Stimulated activated effector memory CD8-positive, alpha-beta T cell treated with anti-CD3 and anti-CD28 coated beads, Interleukin-12 subunit alpha, Interleukin-12 subunit beta, amount 100 ng/mL, for 72 hours (primary cell): ENCODE measurements around the gene ZNF3.

Experiments used
- ATAC-seq: fragments of 150-1000 bp; cut with Tn5 transposase; 2 replicates; pipeline ENCODE4 v1.10.0; 2021
- DNase-seq, 2 donors: peaks; one replicate each; pipeline ENCODE4 v3.0.0; 2021 to 2022; ENCODE audit warnings: low spot score in 2 of 2
- H3K27ac Mint-ChIP-seq: one replicate; pipeline ENCODE4 v1.8.0; 2022; ENCODE audit warnings: mild to moderate bottlenecking, mixed read lengths
- H3K36me3 Mint-ChIP-seq: one replicate; pipeline ENCODE4 v1.8.0; 2022; ENCODE audit warnings: mild to moderate bottlenecking, mixed read lengths
- H3K4me1 Mint-ChIP-seq: one replicate; pipeline ENCODE4 v1.8.0; 2022; ENCODE audit warnings: mixed read lengths
- H3K4me3 Mint-ChIP-seq: one replicate; pipeline ENCODE4 v1.8.0; 2022; ENCODE audit warnings: mild to moderate bottlenecking, mixed read lengths
- H3K9me3 Mint-ChIP-seq: one replicate; pipeline ENCODE4 v1.8.0; 2022; ENCODE audit warnings: mixed read lengths

ZNF3 gene

DNA sequence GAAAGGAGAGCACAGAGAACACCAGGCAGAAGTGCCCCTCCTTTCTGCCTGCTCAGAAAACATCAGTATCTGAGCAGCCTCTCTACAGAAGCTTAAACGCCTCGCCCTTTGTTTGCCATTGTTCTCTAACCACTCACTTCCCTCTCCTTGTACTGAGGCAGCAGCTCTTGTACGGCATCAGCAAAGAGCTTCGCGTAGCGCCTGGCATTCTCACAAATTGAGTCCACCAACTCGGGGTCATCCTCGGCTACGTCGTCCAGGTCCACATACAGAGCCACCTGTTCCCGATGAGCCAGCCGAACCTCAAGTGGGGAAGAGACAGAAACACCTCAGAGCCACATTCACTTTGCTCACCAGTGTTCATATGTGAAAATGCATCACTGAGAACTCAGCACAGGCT lies 17.9 kb upstream of the ZNF3 start:
- H3K36me3 Mint-ChIP-seq, result peaks cover 90% of the 10 kb centered on the region
- no peak for DNase-seq
- H3K4me1 Mint-ChIP-seq, result peaks cover 56% of the 10 kb centered on the region
- H3K4me3 Mint-ChIP-seq, result peak overlapping the region; percentile 90
- no peak for ATAC-seq
- H3K27ac Mint-ChIP-seq, result peak overlapping the region; percentile 98
- no peaks in the 10 kb centered on the region for H3K9me3 Mint-ChIP-seq

DNA sequence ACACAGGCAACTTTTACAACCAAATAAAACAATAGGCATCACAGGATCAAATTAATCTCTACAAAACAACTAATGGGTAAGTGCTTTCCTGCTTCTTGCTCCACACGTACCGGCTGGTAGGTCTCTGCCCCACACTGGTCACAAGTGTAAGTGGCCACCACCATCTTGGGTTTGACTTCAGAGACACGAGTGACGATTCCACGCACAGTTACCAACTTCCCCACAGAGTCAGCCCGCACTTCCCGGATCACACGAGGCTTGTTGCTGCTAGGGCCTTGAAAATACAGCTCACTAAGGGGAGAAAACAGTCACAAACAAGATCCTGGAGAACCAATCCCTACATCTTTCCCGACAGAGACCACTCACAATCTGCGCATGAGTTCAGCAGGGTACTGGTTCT lies 17.4 kb upstream of the ZNF3 start:
- Mint-ChIP-seq H3K4me1 (peaks cover 57% of the 10 kb centered on the region), H3K9me3 (no peaks in the 10 kb centered on the region), H3K4me3 (peak overlapping the region; percentile 90), H3K27ac (peak overlapping the region; percentile 98), H3K36me3 (peaks cover 92% of the 10 kb centered on the region)
- DNase-seq (no peak), ATAC-seq (no peak)

DNA sequence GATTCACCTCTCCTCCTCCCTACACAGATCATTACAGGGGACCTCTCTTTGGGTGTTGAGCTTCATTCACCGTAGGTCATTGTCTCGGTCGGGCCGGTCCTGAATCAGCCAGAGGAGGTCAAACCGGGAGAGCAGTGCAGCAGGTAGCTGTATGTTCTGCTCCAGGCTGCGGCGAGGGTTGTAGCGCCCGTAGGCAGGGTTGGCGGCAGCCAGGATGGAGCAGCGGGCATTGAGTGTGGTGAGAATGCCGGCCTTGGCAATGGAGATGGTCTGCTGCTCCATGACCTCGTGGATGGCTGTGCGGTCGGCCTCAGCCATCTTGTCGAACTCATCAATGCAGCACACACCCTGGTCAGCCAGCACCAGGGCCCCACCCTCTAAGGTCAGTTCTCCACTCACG lies 14.2 kb upstream of the ZNF3 start:
- H3K9me3 Mint-ChIP-seq, result no peaks in the 10 kb centered on the region
- H3K36me3 Mint-ChIP-seq, result peaks cover 100% of the 10 kb centered on the region
- H3K4me3 Mint-ChIP-seq, result no peak overlapping the region
- peaks cover 56% of the 10 kb centered on the region for H3K4me1 Mint-ChIP-seq
- DNase-seq (no peak), ATAC-seq (no peak)
- peak overlapping the region; percentile 80 for H3K27ac Mint-ChIP-seq

DNA sequence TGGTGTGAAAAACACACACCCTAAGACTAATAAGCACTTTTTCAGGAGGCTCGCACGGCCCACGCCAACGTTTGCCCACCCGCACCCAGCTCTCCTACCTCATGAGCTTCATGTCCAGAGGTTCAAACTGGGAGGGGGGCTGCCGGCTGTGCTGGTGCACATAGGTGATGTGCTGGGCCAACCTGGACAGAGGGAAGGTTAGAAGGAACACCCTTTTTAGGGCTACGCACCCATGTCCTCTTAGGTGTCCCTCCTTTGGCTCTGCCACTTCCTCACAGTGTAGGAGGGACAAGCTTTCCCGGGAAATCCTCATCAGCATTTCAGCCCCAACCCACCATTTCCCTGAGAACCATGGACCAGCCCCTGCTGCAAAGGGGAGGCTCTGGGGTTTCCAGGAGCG lies 13.8 kb upstream of the ZNF3 start:
- H3K4me1 Mint-ChIP-seq, result peaks cover 61% of the 10 kb centered on the region
- no peak overlapping the region for H3K4me3 Mint-ChIP-seq
- H3K36me3 Mint-ChIP-seq, result peaks cover 100% of the 10 kb centered on the region
- no peak for ATAC-seq
- H3K9me3 Mint-ChIP-seq, result no peaks in the 10 kb centered on the region
- no peak for DNase-seq
- H3K27ac Mint-ChIP-seq, result peak overlapping the region; percentile 80

DNA sequence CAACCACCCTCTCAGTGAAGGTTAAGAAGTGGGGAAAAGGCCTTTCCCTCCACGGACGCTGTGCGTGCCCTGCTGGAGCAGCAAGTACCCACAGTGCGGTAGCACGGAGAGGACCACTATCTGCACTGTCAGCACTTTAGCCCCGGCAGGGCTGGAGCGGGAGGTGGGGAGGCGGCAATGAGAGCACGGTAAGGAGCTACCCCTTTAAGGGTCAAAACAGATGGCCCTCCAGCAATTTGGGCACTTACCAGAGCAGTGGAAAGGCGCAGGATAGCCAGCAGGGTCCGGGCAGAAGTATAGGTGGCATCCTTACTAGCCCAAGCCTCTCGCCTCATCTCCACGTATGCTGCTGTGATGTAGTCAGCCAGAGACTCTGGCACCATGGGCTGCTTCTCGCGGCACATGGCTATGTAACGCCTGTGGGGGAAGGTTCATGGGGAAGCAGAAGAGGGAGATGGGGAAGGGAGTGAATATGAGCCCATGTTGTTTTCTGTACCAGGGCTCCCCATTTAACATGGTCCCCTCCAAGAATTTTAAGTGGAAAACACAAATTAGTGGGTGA lies 12.5 kb upstream of the ZNF3 start:
- Mint-ChIP-seq H3K36me3 (peaks cover 100% of the 10 kb centered on the region), H3K27ac (peak overlapping the region; percentile 67)

DNA sequence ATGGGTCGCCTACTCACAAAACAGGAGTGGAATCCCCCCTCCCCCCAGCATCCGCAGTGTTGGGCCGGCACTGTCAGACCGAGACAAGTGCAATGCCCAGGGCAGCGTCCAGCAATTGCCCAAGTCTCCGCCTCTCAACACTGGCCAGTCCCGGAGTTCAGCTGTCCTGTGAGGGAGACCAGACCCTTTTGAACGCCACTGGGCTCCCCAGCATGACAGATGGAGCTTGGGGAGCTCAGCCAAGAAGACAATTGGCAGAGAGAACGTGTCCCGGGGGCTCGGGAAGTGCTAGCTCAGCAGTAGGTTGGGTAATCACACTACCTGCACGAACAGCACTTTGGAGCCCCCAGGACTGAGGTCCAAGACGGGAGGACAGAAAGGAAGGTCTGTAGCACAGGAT lies 12.0 kb upstream of the ZNF3 start:
- H3K36me3 Mint-ChIP-seq, result peaks cover 100% of the 10 kb centered on the region
- ATAC-seq, result no peak

More for the DNA sequence above, 12.5 kb upstream of the ZNF3 start:
- DNase-seq (no peak), ATAC-seq (no peak)
- H3K9me3 Mint-ChIP-seq, result no peaks in the 10 kb centered on the region
- peaks cover 61% of the 10 kb centered on the region for H3K4me1 Mint-ChIP-seq
- H3K4me3 Mint-ChIP-seq, result no peak overlapping the region

DNA sequence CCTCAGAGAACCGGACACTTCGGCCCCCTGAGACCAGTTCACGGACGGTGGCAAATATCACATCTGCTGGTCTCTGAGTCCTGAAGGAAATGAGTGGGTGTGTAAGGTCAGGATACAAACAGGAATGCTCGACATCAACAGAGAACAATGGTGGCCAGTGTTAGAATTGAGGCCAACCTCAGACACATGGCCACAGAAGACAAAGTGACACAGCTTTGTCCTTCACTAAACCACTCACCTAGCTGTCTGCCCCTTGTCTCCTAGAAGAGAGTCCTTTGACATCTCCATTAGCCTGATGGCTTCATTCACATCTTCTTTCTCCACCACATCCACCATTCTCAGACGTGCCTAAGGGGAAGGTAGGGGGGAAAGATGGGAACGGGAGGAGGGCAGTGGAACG lies 11.5 kb upstream of the ZNF3 start:
- Mint-ChIP-seq H3K4me3 (no peak overlapping the region), H3K27ac (peak overlapping the region; percentile 67), H3K9me3 (no peaks in the 10 kb centered on the region), H3K36me3 (peaks cover 100% of the 10 kb centered on the region), H3K4me1 (peaks cover 51% of the 10 kb centered on the region)
- ATAC-seq (no peak), DNase-seq (no peak)

More for the DNA sequence above, 12.0 kb upstream of the ZNF3 start:
- no peak for DNase-seq
- Mint-ChIP-seq H3K9me3 (no peaks in the 10 kb centered on the region), H3K27ac (peak overlapping the region; percentile 67), H3K4me3 (no peak overlapping the region), H3K4me1 (peaks cover 56% of the 10 kb centered on the region)

DNA sequence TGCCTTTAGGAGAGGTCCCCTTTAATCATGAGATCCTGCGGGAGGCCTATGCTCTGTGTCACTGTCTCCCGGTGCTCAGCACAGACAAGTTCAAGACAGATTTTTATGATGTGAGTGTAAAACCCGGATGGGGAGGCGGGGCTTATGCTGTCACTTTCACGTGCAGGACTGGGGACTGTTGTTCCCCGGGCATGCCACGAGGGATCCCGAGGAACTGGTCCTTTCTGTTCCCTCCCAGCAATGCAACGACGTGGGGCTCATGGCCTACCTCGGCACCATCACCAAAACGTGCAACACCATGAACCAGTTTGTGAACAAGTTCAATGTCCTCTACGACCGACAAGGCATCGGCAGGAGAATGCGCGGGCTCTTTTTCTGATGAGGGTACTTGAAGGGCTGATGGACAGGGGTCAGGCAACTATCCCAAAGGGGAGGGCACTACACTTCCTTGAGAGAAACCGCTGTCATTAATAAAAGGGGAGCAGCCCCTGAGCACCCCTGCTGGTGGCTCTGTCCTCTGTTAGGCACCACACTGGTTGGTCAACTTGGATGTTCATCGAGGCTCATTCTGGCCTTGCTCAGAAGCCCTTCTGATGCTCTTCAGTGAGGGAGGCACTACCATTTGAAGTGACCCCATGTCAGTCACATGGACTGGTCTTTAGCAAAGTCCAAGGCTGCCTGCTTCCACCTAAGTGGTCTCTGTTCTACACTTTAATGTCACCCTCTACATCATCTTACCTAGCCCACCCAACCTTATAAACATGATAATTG lies 10.1 kb upstream of the ZNF3 start:
- no peak for DNase-seq
- no peaks in the 10 kb centered on the region for H3K9me3 Mint-ChIP-seq
- H3K27ac Mint-ChIP-seq, result peak overlapping the region; percentile 91
- H3K4me1 Mint-ChIP-seq, result peaks cover 42% of the 10 kb centered on the region
- ATAC-seq, result peak; percentile 15
- H3K36me3 Mint-ChIP-seq, result peaks cover 87% of the 10 kb centered on the region
- H3K4me3 Mint-ChIP-seq, result no peak overlapping the region

DNA sequence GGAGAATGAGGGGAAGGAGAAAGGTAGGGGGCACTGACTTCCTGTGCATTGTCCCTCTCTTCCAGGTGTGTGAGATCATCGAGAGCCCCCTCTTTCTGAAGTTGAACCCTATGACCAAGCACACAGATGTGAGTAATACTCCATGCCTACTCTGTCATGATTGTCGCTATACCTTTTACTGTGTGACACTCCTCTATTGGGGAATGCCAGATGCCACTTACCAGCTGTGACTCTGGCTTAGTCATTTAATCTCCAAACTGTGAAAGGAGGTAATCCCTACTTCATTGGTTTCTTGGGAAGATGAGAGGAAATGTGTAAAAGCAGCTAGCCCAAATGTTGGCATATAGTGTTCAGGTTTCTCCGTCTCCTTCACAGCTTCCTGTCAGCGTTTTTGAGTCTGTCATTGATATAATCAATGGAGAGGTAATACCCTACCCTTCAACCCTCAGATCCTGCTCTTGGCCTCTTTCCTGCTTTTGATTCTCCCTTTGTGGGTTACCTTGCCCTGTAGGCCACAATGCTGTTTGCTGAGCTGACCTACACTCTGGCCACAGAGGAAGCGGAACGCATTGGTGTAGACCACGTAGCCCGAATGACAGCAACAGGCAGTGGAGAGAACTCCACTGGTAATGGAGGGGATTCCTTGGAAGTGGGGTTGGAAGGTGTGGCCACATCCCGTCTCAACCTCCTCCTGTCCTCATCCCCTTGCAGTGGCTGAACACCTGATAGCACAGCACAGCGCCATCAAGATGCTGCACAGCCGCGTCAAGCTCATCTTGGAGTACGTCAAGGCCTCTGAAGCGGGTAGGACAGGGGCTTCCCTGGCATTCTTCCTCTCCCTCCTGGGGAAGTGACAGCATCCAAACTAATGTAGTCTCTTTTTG lies 9.2 kb upstream of the ZNF3 start:
- peak overlapping the region; percentile 87 for H3K4me3 Mint-ChIP-seq
- no peak for ATAC-seq
- H3K4me1 Mint-ChIP-seq, result peaks cover 39% of the 10 kb centered on the region

DNA sequence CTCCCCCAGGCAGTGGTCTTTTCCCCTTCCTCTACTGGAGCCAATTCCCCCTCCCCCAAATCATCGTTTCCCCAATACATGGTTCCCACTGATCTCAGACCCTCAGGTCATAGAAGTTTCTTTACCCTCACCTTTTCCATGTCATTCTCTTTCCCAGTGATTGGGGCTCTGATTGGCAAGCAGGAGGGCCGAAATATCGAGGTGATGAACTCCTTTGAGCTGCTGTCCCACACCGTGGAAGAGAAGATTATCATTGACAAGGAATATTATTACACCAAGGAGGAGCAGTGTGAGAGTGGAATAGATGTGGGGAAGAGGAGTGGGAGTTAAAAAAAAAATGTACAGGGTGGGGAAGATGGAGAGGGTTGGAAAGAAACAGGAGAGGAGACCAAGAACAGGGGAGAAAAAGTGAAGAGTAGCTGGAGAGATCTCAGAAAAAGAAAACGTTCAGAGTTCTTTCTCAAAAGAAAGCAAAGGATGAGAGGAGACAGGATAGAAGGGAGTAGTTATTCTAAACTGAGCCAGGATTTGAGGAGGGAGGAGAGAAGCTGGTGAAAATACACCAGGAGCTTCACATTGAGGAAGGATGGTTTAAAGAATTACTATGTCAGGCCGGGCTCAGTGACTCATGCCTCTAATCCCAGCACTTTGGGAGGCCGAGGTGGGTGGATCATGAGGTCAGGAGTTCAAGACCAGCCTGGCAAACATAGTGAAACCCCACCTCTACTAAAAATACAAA lies 8.1 kb upstream of the ZNF3 start:
- Mint-ChIP-seq H3K4me1 (peaks cover 31% of the 10 kb centered on the region), H3K27ac (peak overlapping the region; percentile 91), H3K4me3 (peak overlapping the region; percentile 87), H3K9me3 (no peaks in the 10 kb centered on the region), H3K36me3 (peaks cover 73% of the 10 kb centered on the region)
- ATAC-seq (no peak), DNase-seq (no peak)

More for the DNA sequence above, 9.2 kb upstream of the ZNF3 start:
- DNase-seq, result no peak
- H3K36me3 Mint-ChIP-seq, result peaks cover 79% of the 10 kb centered on the region
- H3K27ac Mint-ChIP-seq, result peak overlapping the region; percentile 91
- no peaks in the 10 kb centered on the region for H3K9me3 Mint-ChIP-seq

DNA sequence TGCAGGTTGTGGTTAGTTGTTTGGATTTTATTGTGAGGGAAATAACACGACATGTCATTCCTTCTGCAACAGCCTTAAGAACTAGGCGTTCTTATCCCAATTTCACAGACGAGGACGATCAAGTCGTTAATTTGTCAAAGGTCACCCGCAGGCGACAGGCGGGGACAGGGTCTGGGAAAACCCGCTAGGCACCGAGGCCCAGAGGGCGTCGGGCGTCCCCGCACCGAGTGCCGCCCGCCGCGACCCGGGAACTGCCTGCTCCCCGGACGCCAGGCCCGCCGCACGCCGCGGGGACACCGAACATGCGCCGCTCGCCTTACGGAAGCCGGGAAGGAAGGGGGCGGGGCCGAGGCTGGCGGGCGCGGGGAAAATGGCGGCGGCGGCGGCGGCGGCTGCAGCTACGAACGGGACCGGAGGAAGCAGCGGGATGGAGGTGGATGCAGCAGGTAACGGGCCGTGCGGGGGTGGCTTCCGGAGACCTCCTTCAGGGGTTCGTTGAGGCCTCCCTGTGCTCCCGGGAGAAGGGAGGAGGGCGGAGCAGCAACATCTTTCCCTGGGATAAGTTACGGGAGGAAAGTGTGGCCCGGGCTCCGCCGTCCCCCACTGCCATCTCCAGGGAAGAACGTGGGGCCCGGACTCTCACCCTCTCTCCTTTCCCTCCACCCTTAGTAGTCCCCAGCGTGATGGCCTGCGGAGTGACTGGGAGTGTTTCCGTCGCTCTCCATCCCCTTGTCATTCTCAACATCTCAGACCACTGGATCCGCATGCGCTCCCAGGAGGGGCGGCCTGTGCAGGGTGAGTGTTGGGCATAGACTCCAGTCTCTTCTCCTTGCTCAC lies 7.3 kb upstream of the ZNF3 start, which contains the start of gene COPS6:
Gene COPS6, plus strand, starts transcription at position 349 of the 837 bp plus-strand sequence. Its CDS starts 22 bp downstream, at position 371.
- no peaks in the 10 kb centered on the region for H3K9me3 Mint-ChIP-seq
- ATAC-seq (peak; percentile 73), DNase-seq (peak; percentile 90 to 93)
- peak within 1 kb of the TSS; percentile 87 for H3K4me3 Mint-ChIP-seq
- peaks cover 30% of the 10 kb centered on the region for H3K4me1 Mint-ChIP-seq
- H3K36me3 Mint-ChIP-seq, result peaks cover 65% of the 10 kb centered on the region
- peak within 1 kb of the TSS; percentile 91 for H3K27ac Mint-ChIP-seq

DNA sequence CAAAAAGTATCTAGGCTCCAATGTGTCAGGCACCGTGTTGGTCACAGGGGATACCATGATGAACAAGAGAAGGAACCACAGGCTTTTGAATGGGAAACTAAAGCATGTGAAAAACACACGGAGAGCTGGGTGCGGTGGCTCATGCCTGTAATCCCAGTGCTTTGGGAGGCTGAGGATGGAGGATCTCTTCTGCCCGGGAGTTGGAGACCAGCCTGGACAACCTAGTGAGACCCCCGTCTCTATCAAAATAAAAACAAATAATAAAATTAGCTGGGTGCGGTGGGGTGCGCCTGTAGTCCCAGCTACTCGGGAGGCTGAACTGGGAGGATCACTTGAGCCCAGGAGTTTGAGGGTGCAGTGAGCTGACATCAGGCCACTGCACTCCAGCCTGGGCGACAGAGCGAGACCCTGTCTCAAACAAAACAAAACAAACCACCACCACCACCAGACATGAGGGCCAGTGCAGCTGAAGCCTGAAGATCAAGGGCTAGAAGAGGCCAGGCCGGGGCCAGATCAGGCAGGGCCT lies 6.6 kb upstream of the ZNF3 start:
- Mint-ChIP-seq H3K36me3 (peaks cover 60% of the 10 kb centered on the region), H3K9me3 (no peaks in the 10 kb centered on the region), H3K27ac (peak overlapping the region; percentile 91), H3K4me1 (peaks cover 25% of the 10 kb centered on the region), H3K4me3 (peak overlapping the region; percentile 87)
- ATAC-seq (peak; percentile 2), DNase-seq (no peak)

DNA sequence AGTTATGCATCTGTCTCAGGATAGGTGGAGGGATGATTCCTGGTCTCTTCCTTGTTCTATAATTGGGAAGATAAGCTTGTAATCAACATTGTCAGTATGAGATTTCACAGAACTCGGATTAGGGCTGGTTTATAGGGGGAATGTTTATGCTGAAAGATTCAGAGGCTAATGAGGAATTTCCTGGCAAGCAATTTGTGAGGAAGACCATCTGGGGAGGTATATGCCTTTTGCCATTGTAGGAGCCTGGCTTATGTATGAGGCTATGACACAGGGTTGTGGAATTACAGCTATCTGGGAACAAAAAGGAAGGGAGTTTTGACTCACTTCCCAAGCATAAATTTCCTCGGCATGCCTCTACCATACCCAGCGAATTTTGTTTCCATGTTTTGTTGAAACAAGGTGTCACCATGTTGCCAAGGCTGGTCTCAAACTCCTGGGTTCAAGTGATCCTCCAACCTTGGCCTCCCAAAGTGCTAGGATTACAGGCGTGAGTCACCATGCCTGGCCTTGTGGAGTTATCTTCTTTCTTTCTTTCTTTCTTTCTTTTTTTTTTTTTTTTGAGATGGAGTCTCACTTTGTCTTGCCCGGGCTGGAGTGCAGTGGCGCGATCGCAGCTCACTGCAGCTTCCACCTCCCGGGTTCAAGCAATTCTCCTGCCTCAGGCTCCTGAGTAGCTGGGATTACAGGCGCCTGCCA lies 5.7 kb upstream of the ZNF3 start:
- DNase-seq (no peak), ATAC-seq (no peak)
- Mint-ChIP-seq H3K4me1 (peaks cover 33% of the 10 kb centered on the region), H3K4me3 (peak overlapping the region; percentile 21), H3K36me3 (peaks cover 60% of the 10 kb centered on the region), H3K27ac (peak overlapping the region; percentile 73), H3K9me3 (no peaks in the 10 kb centered on the region)
